Measurements from ENCODE around the gene WWOX.

The WWOX gene

DNA sequence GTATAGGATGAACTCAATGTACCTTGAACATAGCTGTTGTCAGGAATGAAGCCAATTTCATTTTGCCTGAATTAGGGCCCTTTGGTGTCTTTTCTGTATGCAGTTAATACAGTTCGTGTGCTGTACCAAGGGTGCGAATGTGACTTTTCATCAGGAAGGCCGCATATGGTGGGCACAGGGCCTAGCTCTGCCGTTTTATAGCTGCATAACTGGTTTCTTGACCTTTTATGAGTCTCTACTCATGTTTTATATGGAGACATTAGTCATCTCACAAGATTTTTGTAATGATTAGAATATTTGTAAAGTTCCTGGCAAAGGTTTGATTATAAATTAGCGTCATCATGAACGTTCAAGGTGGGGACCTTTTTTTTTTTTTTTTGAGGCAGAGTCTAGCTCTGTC lies 989.5 kb downstream of the WWOX start:
- no peak overlapping the region for H3K4me3 ChIP-seq (ENCODE audit: control insufficient read depth, low read depth, low read length)
- TF ChIP-seq, protein P1, sequence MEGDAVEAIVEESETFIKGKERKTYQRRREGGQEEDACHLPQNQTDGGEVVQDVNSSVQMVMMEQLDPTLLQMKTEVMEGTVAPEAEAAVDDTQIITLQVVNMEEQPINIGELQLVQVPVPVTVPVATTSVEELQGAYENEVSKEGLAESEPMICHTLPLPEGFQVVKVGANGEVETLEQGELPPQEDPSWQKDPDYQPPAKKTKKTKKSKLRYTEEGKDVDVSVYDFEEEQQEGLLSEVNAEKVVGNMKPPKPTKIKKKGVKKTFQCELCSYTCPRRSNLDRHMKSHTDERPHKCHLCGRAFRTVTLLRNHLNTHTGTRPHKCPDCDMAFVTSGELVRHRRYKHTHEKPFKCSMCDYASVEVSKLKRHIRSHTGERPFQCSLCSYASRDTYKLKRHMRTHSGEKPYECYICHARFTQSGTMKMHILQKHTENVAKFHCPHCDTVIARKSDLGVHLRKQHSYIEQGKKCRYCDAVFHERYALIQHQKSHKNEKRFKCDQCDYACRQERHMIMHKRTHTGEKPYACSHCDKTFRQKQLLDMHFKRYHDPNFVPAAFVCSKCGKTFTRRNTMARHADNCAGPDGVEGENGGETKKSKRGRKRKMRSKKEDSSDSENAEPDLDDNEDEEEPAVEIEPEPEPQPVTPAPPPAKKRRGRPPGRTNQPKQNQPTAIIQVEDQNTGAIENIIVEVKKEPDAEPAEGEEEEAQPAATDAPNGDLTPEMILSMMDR (IDR thresholded peaks at IDR 0.05; ENCODE audit: control insufficient read depth, insufficient read depth, low read depth, low read length, missing control alignments), result no peak
- no peak for DNase-seq (ENCODE audit: low read depth)

DNA sequence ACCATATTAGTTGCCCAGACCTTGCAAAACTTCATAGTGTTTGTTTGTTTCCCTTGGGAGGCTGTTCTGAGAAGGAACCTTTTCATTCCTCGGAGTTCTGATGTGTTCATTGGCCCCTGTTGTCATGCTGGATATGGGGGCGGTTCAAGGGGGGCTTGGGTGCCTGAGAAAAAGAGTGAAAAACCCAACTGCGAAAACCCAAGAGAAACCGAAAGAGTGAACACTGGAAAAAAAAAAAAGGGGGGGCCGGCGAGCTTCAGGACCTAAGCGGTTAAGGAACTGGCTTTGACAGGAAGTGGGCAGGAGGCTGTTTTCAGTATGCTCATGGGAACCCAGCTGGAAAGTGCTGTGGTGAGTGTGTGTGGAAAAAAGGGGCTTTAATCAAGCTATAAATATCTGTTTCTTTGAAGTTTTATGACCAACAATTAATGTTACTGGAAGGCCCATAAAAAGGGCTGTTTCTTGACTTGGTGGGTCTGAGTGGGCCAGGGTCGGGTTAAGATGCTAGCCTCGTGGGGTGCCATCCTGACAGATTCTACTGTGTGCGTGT lies 990.4 kb downstream of the WWOX start:
- DNase-seq (ENCODE audit: low read depth), result no peak
- TF ChIP-seq, protein P1 (IDR thresholded peaks at IDR 0.05; ENCODE audit: control insufficient read depth, insufficient read depth, low read depth, low read length, missing control alignments), result no peak
- H3K4me3 ChIP-seq (ENCODE audit: control insufficient read depth, low read depth, low read length), result no peak overlapping the region

- DNase-seq (ENCODE audit: low read depth), result no peak
- TF ChIP-seq, protein P1 (IDR thresholded peaks at IDR 0.05; ENCODE audit: control insufficient read depth, insufficient read depth, low read depth, low read length, missing control alignments), result no peak
- no peak overlapping the region for H3K4me3 ChIP-seq (ENCODE audit: control insufficient read depth, low read depth, low read length)
Measured at GRCh38 chr16:79090966-79091365, 991.5 kb downstream of the WWOX start.

DNA sequence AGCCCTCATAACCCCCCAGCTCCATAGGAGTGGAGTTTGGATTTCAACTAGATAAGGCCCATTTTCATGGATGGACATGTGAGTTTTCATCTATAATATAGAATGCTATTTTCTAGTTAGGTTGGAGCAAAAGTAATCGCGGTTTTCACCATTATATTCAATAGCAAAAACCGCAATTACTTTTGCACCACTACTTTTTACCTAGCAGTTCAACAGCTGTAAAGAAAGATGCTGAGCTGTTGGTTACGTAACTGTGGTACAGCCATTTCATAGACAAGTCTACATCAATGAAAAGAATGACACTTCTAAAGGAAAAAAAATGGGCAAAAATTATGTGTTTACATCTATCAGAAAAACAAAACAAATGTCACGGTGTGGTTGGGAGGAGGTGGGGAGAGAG lies 993.4 kb downstream of the WWOX start:
- TF ChIP-seq, protein P1 (IDR thresholded peaks at IDR 0.05; ENCODE audit: control insufficient read depth, insufficient read depth, low read depth, low read length, missing control alignments), result no peak
- no peak for DNase-seq (ENCODE audit: low read depth)
- H3K4me3 ChIP-seq (ENCODE audit: control insufficient read depth, low read depth, low read length), result no peak overlapping the region

- DNase-seq (ENCODE audit: low read depth), result no peak
- no peak overlapping the region for H3K4me3 ChIP-seq (ENCODE audit: control insufficient read depth, low read depth, low read length)
- TF ChIP-seq, protein P1 (IDR thresholded peaks at IDR 0.05; ENCODE audit: control insufficient read depth, insufficient read depth, low read depth, low read length, missing control alignments), result no peak
Measured at GRCh38 chr16:79093554-79093967, 994.1 kb downstream of the WWOX start.

DNA sequence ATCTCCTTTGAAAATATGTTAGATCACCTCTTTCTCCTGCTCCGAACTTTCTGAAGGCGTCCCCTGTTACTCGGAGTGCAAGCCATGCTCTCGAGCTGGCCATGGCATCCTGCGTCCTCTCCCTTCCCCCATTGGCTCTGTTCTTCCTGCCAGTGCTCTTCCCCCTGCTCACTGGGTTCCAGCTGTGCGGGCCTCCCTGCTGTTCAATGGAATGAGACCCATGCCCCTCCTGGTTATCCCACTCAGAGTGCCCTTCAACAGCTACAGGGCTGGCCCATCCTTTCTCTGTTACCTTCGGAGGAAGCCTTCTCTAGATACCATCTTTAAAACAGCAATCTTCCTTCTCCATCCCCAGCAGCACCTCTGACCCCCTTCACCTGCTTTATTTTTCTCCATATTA lies 996.8 kb downstream of the WWOX start:
- TF ChIP-seq, protein P1 (IDR thresholded peaks at IDR 0.05; ENCODE audit: control insufficient read depth, insufficient read depth, low read depth, low read length, missing control alignments), result no peak
- H3K4me3 ChIP-seq (ENCODE audit: control insufficient read depth, low read depth, low read length), result no peak overlapping the region
- DNase-seq (ENCODE audit: low read depth), result no peak

DNA sequence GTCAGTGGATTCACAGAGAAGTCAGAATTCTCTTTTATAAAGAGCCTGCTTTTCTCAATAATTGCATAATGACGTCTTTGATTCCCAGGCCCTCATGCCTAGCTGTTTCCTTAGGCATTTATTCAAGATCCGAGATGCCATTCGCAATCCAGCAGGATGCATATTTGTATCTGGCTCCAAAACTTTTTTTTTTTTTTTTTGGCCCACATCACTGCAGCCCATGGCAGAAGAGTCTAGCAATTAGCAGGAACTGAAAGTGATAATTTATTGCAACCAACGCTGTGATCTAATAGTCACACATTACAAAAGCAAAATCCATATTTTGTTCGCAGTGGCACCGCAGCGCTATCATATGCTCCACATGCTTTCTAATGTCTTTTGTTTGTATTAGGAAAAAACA lies 997.7 kb downstream of the WWOX start:
- TF ChIP-seq, protein P1 (IDR thresholded peaks at IDR 0.05; ENCODE audit: control insufficient read depth, insufficient read depth, low read depth, low read length, missing control alignments), result no peak
- H3K4me3 ChIP-seq (ENCODE audit: control insufficient read depth, low read depth, low read length), result no peak overlapping the region
- DNase-seq (ENCODE audit: low read depth), result no peak
